ENCODE data around the gene CLDN19.

The CLDN19 gene

DNA sequence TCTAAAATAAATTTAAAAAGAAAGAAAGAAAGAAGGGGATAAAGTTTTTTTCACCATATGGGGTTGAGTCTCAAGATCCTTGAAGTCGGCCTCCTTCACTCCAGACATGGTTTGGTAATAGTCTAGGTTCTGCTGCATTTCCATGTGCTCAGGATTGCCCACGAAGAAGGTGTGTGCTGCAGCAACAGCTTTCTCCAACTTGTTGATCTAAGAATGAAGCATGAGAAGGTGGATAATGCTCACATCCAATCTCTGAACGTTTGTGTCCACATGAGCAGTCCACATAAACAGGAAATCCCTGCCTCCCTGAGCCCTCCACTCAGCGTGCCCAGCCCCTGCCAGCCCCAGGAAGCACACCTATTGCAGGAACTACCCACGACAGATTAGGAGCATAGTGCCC, 22.2 kb upstream of the CLDN19 start:
- no peak for DNase-seq (ENCODE audit: low read depth)
- no peak overlapping the region for H3K4me3 ChIP-seq (ENCODE audit: control insufficient read depth, low read depth, low read length)
- TF ChIP-seq, protein P1, sequence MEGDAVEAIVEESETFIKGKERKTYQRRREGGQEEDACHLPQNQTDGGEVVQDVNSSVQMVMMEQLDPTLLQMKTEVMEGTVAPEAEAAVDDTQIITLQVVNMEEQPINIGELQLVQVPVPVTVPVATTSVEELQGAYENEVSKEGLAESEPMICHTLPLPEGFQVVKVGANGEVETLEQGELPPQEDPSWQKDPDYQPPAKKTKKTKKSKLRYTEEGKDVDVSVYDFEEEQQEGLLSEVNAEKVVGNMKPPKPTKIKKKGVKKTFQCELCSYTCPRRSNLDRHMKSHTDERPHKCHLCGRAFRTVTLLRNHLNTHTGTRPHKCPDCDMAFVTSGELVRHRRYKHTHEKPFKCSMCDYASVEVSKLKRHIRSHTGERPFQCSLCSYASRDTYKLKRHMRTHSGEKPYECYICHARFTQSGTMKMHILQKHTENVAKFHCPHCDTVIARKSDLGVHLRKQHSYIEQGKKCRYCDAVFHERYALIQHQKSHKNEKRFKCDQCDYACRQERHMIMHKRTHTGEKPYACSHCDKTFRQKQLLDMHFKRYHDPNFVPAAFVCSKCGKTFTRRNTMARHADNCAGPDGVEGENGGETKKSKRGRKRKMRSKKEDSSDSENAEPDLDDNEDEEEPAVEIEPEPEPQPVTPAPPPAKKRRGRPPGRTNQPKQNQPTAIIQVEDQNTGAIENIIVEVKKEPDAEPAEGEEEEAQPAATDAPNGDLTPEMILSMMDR (conservative IDR thresholded peaks at IDR 0.05; ENCODE audit: control insufficient read depth, insufficient read depth, low read depth, low read length) = no peak

DNA sequence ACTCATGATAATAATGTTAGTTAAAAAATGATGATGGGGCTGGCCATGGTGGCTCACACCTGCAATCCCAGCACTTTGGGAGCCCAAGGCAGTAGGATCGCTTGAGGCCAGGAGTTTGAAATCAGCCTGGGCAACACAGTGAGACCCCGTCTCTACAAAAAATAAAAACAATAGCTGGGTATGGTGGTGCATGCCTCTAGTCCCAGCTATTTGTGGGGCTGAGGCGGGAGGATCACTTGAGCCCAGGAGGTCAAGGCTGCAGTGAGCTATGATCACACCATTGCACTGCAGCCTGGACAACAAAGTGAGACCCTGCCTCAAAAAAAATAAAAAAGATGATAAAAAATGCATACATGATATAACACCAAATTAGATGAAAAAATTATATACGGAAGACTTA, 21.5 kb upstream of the CLDN19 start:
- no peak overlapping the region for H3K4me3 ChIP-seq (ENCODE audit: control insufficient read depth, low read depth, low read length)
- no peak for DNase-seq (ENCODE audit: low read depth)
- TF ChIP-seq, protein P1 (conservative IDR thresholded peaks at IDR 0.05; ENCODE audit: control insufficient read depth, insufficient read depth, low read depth, low read length) = no peak

DNA sequence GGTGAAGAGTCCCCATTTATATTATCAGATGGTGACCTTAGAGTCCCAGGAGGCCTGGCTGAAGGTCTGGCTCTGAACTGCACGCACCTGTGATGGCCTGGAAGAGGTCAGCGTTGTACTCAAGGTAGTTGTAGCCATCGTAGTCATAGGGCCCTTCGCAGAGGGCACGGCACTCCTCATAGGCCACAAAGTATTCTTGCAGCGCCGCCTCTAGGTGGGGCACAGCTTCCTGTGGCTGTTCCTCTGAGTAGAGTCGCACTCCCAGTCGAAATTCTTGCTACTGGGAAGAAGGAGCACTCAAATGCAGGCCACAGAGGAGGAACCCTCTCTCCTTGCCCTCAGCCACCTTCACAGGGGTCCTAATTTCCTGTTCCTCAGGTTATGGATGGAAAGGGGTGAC, 19.1 kb upstream of the CLDN19 start:
- no peak overlapping the region for H3K4me3 ChIP-seq (ENCODE audit: control insufficient read depth, low read depth, low read length)
- TF ChIP-seq, protein P1 (conservative IDR thresholded peaks at IDR 0.05; ENCODE audit: control insufficient read depth, insufficient read depth, low read depth, low read length) = no peak
- DNase-seq (ENCODE audit: low read depth) = no peak

DNA sequence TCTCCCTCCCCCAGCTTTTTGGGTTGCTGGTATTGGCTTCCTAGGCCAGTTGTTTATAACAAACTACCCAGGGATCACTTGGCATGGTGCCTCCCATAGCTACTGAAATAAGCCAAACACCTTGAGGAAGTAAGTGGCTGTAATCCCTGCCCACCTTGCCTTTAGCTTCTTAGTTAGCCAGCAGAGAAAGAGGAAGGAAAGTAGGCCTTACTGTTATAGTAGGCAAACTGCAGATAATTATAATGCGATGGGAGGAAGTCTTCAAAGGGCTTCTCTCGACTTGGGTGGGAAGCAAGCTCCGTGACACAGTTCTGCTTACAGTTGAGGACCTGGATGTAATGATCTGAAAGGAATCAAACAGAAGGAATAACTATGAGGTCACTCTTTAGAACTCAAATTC, 18.6 kb upstream of the CLDN19 start:
- DNase-seq (ENCODE audit: low read depth) = no peak
- TF ChIP-seq, protein P1 (conservative IDR thresholded peaks at IDR 0.05; ENCODE audit: control insufficient read depth, insufficient read depth, low read depth, low read length) = no peak
- H3K4me3 ChIP-seq (ENCODE audit: control insufficient read depth, low read depth, low read length) = no peak overlapping the region

DNA sequence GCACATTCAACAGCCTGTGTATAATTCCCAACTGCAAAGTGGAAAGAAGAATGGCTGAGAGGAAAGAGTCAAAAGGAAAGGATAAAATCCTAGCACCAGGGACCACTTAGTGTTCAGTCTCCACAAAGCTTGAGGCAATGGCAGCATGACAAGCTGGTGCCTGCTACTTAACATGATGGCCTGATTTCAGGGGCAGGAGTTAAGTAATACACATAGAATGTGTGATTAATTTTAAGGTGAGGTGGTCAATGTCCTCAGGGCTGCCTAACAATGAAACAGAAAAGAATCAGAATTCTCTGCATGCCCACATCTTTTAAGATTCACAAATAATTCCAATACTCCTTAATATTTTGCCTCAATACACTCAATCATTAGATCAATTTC, 17.8 kb upstream of the CLDN19 start:
- H3K4me3 ChIP-seq (ENCODE audit: control insufficient read depth, low read depth, low read length) = no peak overlapping the region
- TF ChIP-seq, protein P1 (conservative IDR thresholded peaks at IDR 0.05; ENCODE audit: control insufficient read depth, insufficient read depth, low read depth, low read length) = no peak

DNA sequence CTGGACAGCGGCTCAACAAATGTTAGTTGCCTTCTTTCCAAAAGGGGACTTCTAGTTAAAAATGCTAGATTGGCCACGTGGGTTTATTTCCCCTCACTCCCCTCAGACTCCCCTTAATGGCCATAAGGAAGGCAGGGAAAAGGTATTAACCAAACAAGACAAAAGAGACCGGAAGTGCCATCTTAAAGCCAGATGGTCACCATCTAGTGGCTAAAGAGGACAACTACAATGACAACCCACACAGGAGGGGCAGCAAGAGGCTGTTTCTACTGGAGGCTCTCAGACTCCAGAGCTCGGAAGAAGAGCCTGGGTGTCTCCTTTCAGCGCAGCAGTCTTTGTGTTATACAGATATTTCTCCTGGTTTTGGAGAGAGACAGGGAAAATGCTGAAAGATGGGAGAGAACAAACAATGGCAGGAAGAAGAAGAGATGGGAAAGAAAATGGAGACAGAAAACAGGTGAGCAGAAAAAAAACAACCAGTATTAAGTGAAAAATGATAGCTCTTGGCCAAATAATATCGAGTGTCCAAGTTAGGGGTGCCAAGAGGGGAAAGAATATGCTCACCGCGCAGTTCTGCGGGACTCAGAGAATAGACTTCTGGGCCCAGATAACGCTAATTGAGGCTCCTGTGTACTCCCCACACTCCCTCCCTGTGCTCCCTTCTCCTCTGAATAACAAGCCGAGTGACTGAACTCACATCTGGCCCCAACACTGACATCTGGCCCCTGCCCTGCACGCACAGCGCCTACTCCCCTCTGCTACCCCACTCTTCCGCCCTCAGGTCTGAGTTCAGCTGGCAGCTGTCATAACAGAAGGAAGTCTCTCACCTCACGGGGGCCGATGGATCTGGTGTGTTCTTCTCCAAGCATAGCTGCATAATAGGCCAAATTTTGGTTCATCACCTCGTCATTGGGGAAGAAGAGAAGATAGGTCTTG, 17.2 kb upstream of the CLDN19 start:
- TF ChIP-seq, protein P1 (conservative IDR thresholded peaks at IDR 0.05; ENCODE audit: control insufficient read depth, insufficient read depth, low read depth, low read length) = peak; percentile 66
- DNase-seq (ENCODE audit: low read depth) = peak; percentile 71
- no peak overlapping the region for H3K4me3 ChIP-seq (ENCODE audit: control insufficient read depth, low read depth, low read length)

More for the DNA sequence above, 17.8 kb upstream of the CLDN19 start:
- no peak for DNase-seq (ENCODE audit: low read depth)

All from fibroblast of mammary gland (primary cell).